GM19099 (cell line): ENCODE data around the gene HK2.

Experiments
- POLR2A ChIP-seq: IDR thresholded peaks from 3 replicates; pipeline ENCODE4 v1.6.1; 2011; ENCODE audit warnings: low read depth; ENCODE audit not compliant: insufficient read length; ENCODE audit errors: extremely low read depth

Gene HK2

DNA sequence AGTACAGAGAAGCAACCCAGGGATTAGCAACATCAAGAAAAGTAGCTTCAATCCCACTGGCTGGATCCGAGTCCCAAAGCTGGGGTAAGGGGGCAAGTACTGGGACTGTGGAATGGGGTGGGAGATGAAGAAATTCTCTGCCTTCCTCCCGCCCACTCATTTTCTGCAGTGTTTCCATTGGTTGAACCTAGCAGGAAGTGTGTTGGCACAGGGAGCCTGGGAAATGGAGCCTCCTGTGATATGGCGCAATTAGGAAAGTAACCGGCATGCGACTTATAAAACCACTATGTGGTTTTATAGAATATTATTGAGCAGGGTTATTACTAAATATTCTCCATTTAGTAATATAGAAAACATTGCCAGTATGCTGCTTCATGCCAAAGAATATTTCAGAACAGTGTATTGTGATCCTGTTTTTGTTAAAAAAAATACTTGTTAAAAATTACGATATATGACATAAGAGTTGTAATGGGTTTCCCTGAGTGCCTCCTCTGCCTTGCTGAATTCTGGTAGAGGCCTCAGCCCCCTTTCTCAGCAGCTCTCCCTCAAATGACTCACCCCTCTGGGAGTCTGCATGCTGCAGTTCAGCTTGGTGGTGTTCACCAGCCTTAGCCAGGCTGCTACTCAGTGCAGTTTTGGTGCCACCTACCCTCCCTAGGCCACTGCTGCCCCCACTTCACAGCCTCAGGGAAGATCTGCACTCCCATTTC lies 60.5 kb downstream of the HK2 start:
- TF ChIP-seq POLR2A, result no peak

DNA sequence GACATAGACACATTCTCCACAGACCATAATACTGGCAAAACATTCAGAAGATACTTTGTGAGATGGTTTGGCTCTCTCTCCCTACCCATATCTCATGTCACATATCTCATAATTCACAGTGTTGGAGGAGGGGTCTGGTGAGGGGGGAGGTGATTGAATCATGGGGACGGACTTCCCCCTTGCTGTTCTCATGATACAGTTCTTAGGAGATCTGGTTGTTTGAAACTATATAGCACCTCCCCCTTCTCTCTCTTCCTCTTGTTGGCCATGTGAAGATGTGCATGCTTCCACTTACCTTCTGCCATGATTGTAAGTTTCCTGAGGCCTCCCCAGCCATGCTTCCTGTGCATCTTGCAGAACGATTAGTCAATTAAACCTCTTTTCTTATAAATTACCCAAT lies 61.1 kb downstream of the HK2 start:
- no peak for TF ChIP-seq POLR2A

GRCh38 chr2:74896232-74896631 lies 62.3 kb downstream of the HK2 start:
- no peak for TF ChIP-seq POLR2A

DNA sequence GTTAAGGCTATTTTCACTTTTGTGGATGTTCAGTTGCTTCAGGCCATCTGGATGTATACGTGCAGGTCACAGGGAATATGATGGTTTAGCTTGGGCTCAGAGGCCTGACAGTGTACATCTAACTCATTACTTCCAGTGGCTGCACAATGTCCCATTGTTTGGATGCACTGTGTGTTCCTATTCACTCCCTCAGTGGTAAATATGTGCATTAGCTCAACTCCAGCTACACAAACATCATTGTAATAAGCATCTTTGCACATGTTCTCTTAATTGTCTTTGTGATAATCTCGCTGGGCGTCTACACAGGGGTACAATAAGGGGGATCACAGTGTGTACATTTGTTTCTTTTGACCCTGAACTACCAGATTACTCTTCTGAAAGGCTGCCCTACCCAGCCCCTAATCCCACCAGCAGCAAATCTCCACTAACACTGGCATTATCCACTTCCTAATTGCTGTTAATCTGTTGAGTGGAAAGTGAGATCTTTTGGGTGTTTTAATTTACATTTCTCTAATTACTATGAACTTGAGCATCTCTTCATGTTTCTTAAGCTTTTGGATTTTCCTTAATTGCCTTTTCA lies 68.4 kb downstream of the HK2 start:
- TF ChIP-seq POLR2A, result no peak

- TF ChIP-seq POLR2A, result no peak
Observed at GRCh38 chr2:74906395-74906794, 72.5 kb downstream of the HK2 start.

DNA sequence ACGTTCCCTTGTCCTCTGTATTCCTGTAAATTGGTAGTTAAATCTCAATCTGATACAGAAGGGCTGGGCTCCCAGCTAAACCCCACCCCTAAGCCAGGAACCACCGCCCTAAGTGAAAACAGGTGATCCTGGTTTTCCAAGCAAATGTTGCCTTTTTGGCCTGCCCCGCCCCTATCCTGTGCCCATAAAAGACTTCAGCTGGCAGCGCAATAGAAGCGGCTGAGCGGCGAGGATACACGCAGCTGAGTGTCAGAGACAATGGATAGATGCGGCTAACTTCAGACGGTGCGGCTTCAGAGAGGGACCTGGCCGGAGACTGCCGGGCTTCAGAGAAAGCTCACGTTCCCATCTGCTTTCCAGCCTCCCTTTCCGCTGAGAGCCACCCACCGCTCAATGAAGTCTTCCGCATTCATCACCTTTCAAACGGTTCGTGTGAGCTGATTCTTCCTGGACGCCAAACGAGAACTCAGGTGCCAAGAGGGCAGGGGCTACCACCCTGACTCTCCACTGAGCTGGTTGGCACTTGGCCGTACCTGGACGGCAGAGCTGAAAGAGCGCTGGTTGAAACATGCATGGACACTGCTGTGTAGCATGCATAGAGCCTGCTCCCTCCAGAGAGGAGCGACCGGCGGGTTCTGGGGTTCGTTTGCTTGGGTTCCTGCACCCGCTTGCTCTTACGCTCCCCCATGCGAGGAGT lies 75.0 kb downstream of the HK2 start:
- no peak for TF ChIP-seq POLR2A

- no peak for TF ChIP-seq POLR2A
Observed at GRCh38 chr2:74910245-74910644, 76.3 kb downstream of the HK2 start.

GRCh38 chr2:74911061-74911460 lies 77.1 kb downstream of the HK2 start:
- no peak for TF ChIP-seq POLR2A

GRCh38 chr2:74915743-74916142 lies 81.8 kb downstream of the HK2 start:
- TF ChIP-seq POLR2A, result no peak

- no peak for TF ChIP-seq POLR2A
Observed at GRCh38 chr2:74916394-74916793, 82.5 kb downstream of the HK2 start.

DNA sequence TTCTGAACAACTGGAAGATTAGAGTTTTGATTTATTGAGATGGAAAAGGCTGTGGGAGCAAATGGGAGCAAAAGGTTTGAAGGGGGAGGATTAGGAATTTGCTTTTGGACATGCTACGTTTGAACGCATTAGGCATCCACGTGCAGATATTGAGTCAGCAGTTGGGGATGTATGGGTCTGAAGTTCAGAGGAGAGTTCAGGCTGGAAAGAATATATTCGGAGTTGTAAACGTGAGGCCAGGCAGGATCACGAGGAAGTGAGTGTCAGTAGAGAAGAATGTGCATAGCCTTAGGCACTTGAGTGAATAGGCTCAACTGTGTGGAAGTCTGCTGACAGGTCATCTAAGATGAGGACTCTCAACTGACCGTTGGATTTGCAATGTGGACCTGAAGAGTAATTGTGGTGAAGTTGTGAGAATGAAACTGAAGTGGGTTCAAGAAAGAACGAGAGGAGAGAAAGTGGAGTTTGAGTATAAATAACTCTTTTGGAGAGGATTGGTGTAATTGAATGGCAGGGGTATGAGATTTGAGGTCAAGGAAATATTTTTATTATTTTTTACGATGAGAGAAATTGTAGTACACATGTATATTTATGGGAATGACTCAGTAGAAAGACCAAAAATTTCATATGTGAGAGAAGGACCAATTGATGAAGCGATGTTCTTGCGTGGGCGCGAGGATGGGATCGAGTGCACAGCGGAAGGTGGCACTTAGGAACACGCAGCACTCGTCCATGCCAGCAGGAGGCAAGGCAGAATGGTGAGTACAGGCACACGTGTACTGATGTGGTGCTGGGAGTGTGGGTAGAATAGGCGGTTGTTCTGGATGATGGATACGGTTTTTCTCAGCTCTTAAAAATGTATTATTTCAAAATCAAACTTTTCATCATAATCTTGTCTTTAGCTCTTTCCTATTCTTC lies 84.0 kb downstream of the HK2 start:
- no peak for TF ChIP-seq POLR2A

- no peak for TF ChIP-seq POLR2A
Observed at GRCh38 chr2:74919827-74920226, 85.9 kb downstream of the HK2 start.

DNA sequence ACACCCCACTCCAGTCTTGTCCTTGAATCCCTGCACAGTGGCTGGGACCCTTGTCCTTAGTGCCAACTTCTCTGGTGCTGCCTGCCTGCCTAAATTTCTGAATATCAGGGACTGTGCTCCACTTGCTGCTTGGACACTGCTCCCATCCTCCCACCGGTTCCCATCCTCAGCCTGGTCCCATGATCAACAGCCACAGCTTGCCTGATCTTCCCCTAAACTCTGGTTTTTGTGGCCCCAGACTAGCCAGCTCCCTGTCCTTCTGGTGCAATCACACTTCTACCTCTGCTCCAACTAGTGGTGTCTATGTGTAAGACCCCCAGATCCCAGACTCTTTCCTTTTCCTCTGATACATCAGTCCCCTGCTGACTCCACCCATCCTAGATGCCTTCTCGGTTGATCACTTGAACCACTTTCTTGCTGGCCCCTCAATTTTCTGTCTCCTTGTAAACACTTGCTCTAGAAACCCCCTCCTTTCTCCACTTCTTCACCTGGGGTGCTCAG lies 87.4 kb downstream of the HK2 start:
- no peak for TF ChIP-seq POLR2A

DNA sequence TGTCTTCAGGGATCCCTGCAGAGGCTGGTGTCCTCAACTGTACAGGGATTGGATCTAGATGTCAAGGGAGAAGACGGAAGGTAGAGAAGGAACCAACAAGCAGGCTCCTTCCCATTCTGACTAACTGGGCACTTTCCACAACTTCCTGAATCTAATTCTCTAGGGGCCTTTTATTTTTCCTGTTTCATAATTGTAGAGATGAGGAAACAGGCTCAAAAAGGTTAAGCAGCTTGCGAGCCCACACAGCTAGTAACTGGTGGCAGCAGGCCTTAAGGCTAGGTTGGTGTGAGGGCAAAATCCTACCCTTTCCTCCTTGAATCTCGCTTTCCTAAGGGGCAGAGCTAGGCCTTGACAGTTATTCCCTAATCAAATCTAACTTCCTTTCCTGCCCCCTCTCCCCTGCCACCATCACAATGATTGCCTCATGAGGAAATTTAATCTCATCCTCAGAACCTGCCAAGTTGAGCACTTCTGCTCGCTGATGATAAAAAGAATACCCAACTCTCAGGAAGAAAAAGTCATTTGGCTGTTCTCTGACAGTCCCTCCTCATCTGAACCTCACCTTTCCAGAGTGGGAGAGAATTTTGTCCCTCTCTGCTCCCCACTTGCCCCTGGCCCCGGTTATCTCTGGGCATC lies 88.8 kb downstream of the HK2 start:
- no peak for TF ChIP-seq POLR2A

GRCh38 chr2:74924463-74925265 lies 90.7 kb downstream of the HK2 start:
- no peak for TF ChIP-seq POLR2A
